HG03442 (cell line): ENCODE data around the gene CDC14A.
"Not testable (repeated sequence)": the region's sequence is repeated elsewhere in the genome, so short reads cannot be mapped to it uniquely, and the experiment has no call there.

Experiments
- ATAC-seq: cut with Tn5 transposase; IDR thresholded peaks from one replicate; pipeline ENCODE4 v1.9.1; 2021; ENCODE audit warnings: mild to moderate bottlenecking, moderate library complexity; ENCODE audit not compliant: unreplicated experiment

CDC14A gene

GRCh38 chr1:100332331-100332730 lies 20.0 kb upstream of the CDC14A start:
- ATAC-seq: no peak

DNA sequence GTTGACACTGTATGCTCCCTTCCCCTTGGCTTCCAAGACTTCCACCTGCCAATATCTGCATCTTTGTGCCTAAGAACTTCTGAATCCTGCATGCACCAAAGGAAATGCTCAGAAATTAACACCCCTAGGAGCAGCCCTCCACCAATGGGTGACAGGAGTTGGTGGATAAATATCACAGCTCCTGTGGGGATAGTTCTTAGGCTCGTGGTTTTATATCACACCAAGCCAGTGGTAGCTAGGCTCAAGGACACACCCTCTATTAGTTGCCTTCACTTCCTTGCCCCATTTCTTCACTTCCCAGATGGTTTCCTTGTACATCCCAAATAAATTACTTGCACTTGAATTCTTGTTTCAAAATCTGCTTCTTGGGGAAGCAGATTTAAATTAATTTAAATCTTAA lies 16.9 kb upstream of the CDC14A start:
- ATAC-seq: no peak

- ATAC-seq: not testable (repeated sequence)
Observed at GRCh38 chr1:100337878-100338277, 14.4 kb upstream of the CDC14A start.

DNA sequence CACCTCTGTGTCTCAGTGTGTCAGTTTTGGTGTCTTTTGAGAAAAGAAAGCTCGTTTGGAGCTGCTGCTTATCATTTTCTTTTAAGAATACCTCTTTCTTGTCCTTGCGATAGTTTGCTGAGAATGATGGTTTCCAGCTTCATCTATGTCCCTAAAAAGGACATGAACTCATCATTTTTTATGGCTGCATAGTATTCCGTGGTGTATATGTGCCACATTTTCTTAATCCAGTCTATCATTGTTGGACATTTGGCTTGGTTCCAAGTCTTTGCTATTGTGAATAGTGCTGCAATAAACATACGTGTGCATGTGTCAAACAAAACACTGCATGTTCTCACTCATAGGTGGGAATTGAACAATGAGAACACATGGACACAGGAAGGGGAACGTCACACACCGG lies 12.6 kb upstream of the CDC14A start:
- not testable (repeated sequence) for ATAC-seq

- no peak for ATAC-seq
Observed at GRCh38 chr1:100340494-100340893, 11.8 kb upstream of the CDC14A start.

DNA sequence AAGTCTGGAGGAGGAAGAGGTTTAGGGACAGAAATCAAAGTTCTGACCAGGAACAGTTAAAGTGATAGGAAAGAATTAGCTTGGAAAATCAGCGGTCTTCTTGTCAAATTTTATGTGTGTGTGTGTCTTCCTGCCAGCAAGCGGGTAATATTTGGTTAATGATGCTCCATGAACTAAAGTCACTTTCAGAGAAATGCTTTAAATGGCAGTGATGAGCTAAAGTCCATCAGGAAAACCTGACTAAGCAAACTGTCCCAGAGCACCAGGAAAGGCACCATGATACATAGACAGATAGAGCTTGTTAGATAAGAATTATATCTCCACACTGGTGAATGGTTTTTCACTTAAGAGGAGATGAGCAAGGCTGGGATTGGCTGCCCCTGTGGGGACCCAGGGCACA lies 10.0 kb upstream of the CDC14A start:
- ATAC-seq: no peak

GRCh38 chr1:100343897-100344296 lies 8.4 kb upstream of the CDC14A start:
- ATAC-seq: no peak

GRCh38 chr1:100344774-100345173 lies 7.5 kb upstream of the CDC14A start:
- no peak for ATAC-seq

DNA sequence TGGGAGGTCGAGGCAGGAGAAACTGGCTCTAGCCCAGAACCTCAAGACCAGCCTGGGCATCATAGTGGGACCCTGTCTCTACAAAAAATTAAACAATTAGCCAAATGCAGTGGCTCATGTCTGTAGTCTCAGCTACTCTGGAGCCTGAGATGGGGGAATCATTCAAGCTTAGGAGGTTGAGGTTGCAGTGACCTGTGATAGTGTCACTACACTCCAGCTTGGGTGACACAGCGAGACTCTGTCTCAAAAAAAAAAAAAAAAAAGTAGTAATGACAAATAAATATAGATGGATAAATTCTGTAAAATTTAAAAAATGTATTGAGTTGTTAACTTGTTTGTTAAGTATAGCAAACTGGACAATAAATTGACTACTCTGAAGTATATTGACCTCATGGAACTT lies 5.9 kb upstream of the CDC14A start:
- no peak for ATAC-seq

- no peak for ATAC-seq
Observed at GRCh38 chr1:100347009-100347966, 5.0 kb upstream of the CDC14A start.

GRCh38 chr1:100348549-100349144 lies 3.7 kb upstream of the CDC14A start:
- ATAC-seq: no peak

GRCh38 chr1:100349246-100349645 lies 3.1 kb upstream of the CDC14A start:
- no peak for ATAC-seq

- ATAC-seq: no peak
Observed at GRCh38 chr1:100350787-100351094, 1.6 kb upstream of the CDC14A start.

DNA sequence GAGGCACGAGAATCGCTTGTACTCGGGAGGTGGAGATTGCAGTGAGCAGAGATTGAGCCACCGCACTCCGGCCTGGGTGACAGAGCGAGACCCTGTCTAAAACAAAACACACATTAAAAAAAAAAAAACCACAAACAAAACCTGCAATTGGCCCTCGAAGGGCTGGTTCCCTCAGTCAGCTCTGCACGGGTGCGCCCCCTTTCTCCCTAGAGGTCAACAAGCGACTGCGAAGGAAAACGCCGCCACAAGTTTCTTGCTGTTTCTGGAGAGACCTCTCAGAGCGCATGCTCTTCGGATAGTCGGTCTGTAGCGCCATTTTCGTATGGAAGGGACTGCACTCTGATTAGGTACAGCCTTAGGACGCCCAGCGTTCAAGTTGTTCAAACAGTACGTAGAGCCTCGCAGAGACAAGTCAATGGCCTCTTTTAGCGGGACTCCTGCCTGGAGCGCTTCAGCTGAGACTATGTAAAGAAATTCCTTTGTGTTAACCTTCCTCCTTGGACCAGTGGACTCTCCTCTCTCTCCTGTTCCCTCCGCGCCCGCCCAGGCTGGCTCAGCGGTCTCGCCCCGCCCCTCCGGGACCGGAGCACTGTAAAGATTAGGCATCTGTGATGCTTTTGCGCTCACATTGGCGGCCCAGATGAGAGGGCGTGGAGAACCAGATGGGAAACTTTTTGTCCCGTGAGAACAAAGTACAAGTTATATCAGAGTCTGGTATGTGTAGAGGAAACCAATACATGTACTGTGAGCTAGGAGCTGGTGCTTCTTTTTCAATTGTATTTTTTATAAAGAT lies 1.0 kb upstream of the CDC14A start:
- ATAC-seq: peak; percentile 59

DNA sequence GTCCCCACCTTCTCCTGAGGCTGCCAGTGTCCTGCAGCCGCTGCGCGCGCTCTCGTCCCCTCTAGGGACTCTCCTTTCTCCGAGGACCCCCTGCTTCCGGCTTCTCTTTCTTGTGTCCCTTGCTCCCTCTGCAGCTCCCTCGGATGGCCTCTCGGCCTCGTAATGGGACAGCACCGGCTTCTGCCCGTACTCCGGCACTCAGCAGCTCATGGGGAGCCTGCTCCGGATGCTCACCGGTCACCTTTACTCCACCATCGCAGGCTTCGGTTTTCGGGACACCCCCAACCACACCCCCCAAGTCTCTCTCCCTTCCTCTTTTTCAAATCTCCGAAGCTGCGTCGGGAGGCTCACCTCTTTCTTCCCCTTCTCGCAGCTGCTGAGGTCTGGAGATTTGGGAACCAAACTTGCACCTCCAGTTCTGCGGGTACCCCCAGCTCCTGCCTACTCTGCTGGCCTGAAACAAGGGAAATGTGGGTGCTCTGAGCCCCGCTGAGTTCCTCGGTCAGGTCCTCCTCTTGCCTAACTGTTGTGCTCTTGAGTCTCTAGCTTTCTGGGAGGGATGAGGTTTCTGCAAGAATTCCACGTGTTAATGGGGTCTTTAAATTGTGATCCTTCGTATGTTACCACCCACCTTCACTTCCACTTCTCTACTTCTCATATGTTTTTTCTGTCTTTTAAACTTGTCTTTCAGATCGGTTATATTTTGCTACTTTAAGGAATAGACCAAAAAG lies 930 bp downstream of the CDC14A start:
- peak; percentile 15 for ATAC-seq

DNA sequence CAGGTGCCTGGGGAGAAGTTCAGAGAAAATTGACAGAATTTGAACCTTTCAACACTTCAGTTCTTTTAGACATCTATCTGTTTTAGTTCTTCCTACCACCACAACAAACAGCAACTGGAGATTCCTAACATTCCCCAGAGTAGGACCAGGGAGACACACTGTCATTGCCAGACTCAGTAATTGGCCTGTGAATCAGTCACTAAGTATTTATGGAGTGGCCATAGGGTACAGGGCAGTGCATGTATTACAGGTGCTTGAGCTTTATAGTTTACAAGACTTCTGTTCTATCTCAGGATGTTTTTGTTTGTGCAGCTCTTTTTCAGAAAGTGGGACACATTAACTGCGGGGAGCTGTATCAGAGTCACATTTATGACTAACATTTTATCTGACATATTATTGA lies 1.7 kb downstream of the CDC14A start:
- ATAC-seq: no peak

GRCh38 chr1:100354971-100355394 lies 2.7 kb downstream of the CDC14A start:
- ATAC-seq: no peak

GRCh38 chr1:100358210-100358609 lies 5.9 kb downstream of the CDC14A start:
- no peak for ATAC-seq

- ATAC-seq: no peak
Observed at GRCh38 chr1:100359139-100359538, 6.8 kb downstream of the CDC14A start.

DNA sequence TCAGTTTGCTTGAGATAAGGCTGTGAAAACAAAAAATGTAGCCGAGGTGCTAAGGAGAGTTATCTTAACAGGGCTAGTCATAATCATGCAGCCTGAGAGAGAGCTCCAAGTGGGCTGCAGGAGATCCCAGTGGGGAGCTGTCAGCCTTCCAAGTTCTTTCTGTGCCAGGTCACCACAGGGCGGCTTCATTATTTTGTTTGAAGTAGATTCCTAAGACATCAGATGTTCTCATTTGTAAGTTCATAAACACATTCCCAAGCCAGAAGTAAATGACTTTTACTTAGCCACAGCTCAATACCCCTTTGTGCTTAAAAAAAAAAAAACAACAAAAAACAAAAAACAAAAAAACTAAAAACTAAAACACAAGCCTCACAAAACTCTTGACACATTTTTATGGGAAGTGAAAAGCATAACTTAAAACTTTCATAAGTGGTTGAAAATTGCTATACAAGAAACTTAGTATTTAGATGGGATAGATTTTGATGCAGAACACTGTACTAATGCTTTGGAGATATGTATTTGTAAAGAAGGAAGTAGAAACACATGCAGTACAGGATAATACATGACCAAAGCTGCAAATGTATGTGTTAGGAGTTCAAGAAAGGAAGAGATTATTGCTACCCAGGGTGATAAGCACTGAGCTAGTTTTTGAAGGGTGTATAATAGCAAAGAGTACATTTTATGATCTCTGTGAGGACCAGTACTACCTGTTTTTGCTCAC lies 8.6 kb downstream of the CDC14A start:
- ATAC-seq: no peak
